GM12872 (cell line): ENCODE results near the gene RNASEH1.

Source experiments
- TF ChIP-seq, protein P1 (sequence below): IDR thresholded peaks from 3 replicates; pipeline ENCODE4 v1.5.1; 2011; ENCODE audit warnings: low read depth, mild to moderate bottlenecking, low read length, moderate library complexity; ENCODE audit not compliant: insufficient read depth

The RNASEH1 gene

DNA sequence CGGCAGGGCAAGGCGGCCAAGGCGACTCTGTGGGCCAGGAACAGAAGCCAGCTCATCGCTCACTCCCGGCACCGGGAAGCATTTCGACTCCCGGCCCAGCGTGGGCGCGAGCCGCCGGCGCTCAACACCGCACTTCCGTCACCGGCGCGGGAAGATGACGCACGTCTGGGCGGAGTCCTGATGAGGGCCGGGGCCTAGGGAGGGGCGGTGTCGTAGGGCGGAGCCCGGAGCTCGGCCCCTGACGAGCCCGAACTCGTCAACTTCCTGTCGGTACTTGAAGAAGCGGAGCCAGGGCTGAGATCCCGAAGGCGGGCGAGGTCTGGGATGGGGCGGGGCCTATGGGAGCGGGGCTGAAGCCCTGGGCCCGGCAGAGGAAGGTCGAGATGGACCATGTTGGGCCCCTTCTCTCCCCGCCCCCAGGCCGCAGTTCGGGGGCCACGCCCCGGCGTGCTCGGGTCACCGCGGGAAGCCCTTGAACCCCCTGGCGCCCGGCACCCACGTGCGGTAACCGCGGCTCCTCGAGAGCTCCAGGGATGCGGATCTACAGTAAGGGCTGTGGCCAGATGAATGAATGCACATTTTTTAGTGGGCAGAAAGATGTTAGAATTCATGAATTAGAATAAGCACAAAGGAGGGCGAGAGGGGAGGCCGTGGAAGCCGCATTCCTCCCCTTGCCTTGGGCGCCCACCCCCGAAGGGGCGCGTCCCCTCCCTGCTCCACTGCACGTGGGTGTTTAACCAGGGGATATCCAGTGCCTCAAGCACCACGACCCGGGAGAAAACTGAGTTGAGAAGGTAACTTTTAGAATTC lies at the start of gene RNASEH1:
TSS of gene RNASEH1 (minus strand) at position 129 of the 810 bp plus-strand sequence. CDS start at position 56, 73 bp downstream.
- TF ChIP-seq, protein P1, sequence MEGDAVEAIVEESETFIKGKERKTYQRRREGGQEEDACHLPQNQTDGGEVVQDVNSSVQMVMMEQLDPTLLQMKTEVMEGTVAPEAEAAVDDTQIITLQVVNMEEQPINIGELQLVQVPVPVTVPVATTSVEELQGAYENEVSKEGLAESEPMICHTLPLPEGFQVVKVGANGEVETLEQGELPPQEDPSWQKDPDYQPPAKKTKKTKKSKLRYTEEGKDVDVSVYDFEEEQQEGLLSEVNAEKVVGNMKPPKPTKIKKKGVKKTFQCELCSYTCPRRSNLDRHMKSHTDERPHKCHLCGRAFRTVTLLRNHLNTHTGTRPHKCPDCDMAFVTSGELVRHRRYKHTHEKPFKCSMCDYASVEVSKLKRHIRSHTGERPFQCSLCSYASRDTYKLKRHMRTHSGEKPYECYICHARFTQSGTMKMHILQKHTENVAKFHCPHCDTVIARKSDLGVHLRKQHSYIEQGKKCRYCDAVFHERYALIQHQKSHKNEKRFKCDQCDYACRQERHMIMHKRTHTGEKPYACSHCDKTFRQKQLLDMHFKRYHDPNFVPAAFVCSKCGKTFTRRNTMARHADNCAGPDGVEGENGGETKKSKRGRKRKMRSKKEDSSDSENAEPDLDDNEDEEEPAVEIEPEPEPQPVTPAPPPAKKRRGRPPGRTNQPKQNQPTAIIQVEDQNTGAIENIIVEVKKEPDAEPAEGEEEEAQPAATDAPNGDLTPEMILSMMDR, result no peak

GRCh38 chr2:3606370-3607201 lies 48.5 kb upstream of the RNASEH1 start:
- TF ChIP-seq, protein P1, result no peak

DNA sequence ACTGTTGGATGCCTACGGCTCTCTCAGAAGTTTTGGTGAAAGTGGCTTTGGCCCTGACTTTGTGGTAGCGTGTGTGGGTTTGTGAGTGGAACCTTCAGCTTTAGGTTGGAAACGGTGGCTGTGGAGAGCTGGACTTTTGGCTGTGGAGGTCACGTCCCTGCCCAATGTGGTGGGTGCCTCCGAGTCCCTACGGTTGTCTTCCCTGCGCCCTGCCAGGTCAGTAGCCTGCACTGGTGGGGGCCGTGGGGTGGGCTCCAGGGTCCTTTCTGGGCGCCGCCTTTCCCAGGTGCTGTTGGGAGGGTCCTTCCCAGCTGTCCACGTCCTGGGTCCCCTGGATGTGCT lies 47.9 kb upstream of the RNASEH1 start:
- TF ChIP-seq, protein P1, result no peak

GRCh38 chr2:3604991-3605961 lies 47.1 kb upstream of the RNASEH1 start:
- TF ChIP-seq, protein P1, result no peak

GRCh38 chr2:3604207-3604877 lies 46.2 kb upstream of the RNASEH1 start:
- TF ChIP-seq, protein P1, result no peak

DNA sequence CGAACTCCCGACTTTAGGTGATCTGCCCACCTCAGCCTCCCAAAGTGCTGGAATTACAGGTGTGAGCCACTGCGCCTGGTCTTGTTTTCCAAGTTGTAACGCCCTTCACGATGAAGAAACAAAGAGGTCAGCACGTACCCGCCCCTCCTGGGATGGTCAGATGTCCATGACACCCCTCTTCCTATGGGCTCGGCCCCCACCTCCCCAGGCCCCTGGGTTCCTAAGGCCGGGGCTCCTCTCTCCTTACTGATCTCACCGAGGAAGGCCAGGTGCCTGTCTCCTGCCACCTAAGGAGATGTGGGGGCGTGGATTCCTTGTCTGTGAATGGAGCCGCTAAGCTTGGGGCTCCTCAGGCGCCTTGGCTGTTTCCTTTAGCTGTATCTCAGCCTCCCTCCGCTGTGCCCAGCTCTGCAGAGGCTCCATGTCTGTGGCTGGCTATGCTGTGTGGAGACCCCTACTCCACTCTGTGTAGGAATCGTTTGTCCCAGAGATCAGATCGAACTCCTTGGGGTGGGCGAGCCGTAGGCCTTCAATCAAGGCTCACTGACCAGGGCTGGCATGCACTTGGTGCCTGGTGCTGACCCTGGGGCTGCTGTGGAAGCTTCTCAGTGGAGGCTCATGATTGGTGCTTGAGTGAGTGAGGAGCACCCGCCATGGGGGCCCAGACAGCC lies 45.5 kb upstream of the RNASEH1 start:
- TF ChIP-seq, protein P1, result no peak
